ENCODE results near the gene RILPL2. TPM values are rescaled to one million over a fixed set of nuclear protein-coding genes. Genes with fewer than 3 reads are reported as not detected.
A peak's percentile ranks its signal among the peaks of the same experiment; 100 is the strongest.
"Not testable (repeated sequence)": the region's sequence is repeated elsewhere in the genome, so short reads cannot be mapped to it uniquely, and the experiment has no call there.

The RILPL2 gene
- total RNA-seq (10 to 100 TPM in 1 of 5 donors, 1 to 10 TPM in 4; 6.0 to 10.2 (median 7.1) TPM), total RNA-seq (19.4 to 139 (median 57.5) reads per million in 29 experiments)
- total RNA-seq (2013) = 8.7 TPM

DNA sequence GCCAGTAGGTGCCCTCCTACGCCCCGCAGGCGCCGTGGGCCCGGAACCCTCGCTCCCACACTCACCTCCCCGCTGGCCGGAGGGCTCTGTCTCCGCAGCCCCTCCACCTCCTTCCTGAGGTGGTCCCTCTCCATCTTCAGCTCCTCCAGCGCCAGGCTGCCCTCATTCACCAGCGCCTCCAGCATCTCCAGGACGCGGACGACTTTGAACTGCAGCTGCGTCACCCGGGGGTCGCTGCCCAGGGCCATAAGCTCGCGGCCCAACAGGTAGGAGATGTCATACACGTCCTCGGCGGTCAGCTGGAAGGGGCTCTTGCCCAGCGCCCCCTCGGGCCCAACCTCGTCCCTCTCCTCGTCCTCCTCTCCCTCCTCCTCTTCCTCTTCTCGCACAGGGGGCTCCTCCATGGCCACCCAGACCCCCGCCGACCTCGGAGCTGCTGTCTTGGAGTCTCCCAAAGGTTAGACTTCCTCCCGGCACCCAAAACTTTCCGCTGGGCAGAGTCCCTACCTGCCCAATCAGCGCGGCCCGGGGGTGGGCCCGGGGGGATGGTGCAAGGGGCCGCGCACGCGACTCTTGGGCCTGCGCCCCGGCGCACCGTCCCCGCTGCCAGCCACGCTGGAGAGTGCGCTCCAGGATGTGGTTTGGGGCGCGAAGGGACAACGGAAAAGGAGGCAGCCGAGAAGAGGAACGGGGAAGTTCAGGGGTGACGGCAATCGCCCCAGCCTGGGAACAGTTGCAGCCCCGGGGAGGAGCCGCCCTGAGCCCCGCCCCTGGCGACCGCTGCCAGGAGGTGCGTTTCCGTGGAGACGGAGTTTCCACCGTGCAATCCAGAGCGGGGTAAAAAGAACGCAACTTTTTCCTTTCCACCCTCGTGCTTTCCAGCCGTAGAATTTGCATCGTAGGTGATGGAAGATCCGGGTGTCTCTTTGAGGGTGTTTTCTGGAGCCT, at the start of gene RILPL2:
Gene RILPL2, minus strand, starts transcription at position 668 of the 948 bp plus-strand sequence. Its CDS starts 264 bp downstream, at position 404.
- Histone ChIP-seq H3K9me3 (no peaks in the 10 kb centered on the region), H3K4me1 (ENCODE audit: control insufficient read depth in 1 of 2, extremely low read depth in 1 of 2, insufficient read depth in 2 of 2, low read length in 2 of 2) (peaks cover 8 to 55% of the 10 kb centered on the region in 2 experiments), H3K4me3 (ENCODE audit: control insufficient read depth in 1 of 2, extremely low read depth in 1 of 2, low read length in 1 of 2) (peak within 1 kb of the TSS; percentile 77 to 81), H3K27me3 (replicated peaks in 1 of 2; ENCODE audit: control insufficient read depth in 2 of 2, extremely low read depth in 1 of 2, insufficient read depth in 2 of 2, low read length in 1 of 2) (no peaks in the 10 kb centered on the region), H3K36me3 (ENCODE audit: control insufficient read depth in 2 of 2, extremely low read depth in 1 of 2, insufficient read depth in 1 of 2, low read length in 1 of 2) (no peaks in the 10 kb centered on the region), H3K27ac (ENCODE audit: low read length) (peak within 1 kb of the TSS; percentile 89)
- peak within 1 kb of the TSS; percentile 93 to 94 for H3K27ac Mint-ChIP-seq
- POLR2A ChIA-PET = interaction anchor here in 1 of 2 donors (0.7 to 0.8 kb wide), 2 partner anchors 9 to 167 kb away, joined by 3 read pairs; no protein-coding TSS in a partner anchor
- H3K4me1 Mint-ChIP-seq = peaks cover 38 to 52% (median 51%) of the 10 kb centered on the region in 3 donors
- peak within 1 kb of the TSS; percentile 94 to 96 (median 95) for H3K4me3 Mint-ChIP-seq
- no peaks in the 10 kb centered on the region for H3K27me3 Mint-ChIP-seq
- H3K36me3 Mint-ChIP-seq = peaks cover 7% of the 10 kb centered on the region
- CTCF ChIA-PET = interaction anchor here in 1 of 2 donors (1.3 kb wide), 1 partner anchor 24 kb away, joined by 3 read pairs; no protein-coding TSS in a partner anchor
- H3K9me3 Mint-ChIP-seq = no peaks in the 10 kb centered on the region
- under 1% methylated on average over 63 of the region's 69 CpGs for WGBS (ENCODE audit: insufficient coverage)
- peak; percentile 72 to 94 (median 86) for DNase-seq
- ATAC-seq (replicated peaks in 1 of 4) = peak; percentile 90 to 95 (median 92)

DNA sequence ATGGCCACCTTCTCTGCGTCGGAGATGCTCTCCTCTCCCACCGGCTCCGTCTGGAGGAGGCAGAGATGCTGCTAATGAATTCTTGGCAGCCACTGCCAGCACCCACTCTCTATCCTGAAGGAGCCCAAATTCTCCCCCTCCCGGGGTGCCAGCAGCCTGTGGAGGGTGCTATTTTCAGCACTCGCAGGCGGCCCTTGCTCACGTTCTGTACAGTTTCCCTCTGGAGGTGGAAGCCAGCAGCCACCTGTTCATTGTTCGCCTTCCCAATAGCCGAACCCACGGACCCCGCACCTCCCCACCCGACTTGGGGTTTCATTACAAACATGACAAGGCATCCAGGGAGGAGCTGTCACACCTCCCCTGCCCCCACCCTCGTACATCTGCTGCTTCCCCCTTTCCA, 49.3 kb upstream of the RILPL2 start:
- Histone ChIP-seq H3K9me3 (no peaks in the 10 kb centered on the region), H3K27ac (ENCODE audit: low read length) (no peak overlapping the region), H3K27me3 (replicated peaks in 1 of 2; ENCODE audit: control insufficient read depth in 2 of 2, extremely low read depth in 1 of 2, insufficient read depth in 2 of 2, low read length in 1 of 2) (peaks cover 0 to 3% of the 10 kb centered on the region in 2 experiments), H3K4me3 (ENCODE audit: control insufficient read depth in 1 of 2, extremely low read depth in 1 of 2, low read length in 1 of 2) (no peak overlapping the region), H3K4me1 (ENCODE audit: control insufficient read depth in 1 of 2, extremely low read depth in 1 of 2, insufficient read depth in 2 of 2, low read length in 2 of 2) (peaks cover 7 to 17% of the 10 kb centered on the region in 2 experiments), H3K36me3 (ENCODE audit: control insufficient read depth in 2 of 2, extremely low read depth in 1 of 2, insufficient read depth in 1 of 2, low read length in 1 of 2) (no peaks in the 10 kb centered on the region)
- Mint-ChIP-seq H3K36me3 (no peaks in the 10 kb centered on the region), H3K4me1 (peaks cover 20 to 28% (median 27%) of the 10 kb centered on the region in 3 donors), H3K27me3 (no peaks in the 10 kb centered on the region), H3K4me3 (no peak overlapping the region), H3K9me3 (no peaks in the 10 kb centered on the region), H3K27ac (no peak overlapping the region)
- CTCF ChIA-PET = no interaction called here
- POLR2A ChIA-PET = no interaction called here
- 87% methylated on average over 12 of the region's 14 CpGs for WGBS (ENCODE audit: insufficient coverage)
- no peak for ATAC-seq (replicated peaks in 1 of 4)
- DNase-seq = no peak

GRCh38 chr12:123483602-123484248, 47.2 kb upstream of the RILPL2 start:
- ATAC-seq (replicated peaks in 1 of 4) (peak in 3 of 4 experiments; percentile 32 to 70 (median 63)), DNase-seq (peak in 7 of 35 experiments; percentile 2 to 22 (median 7))
- CTCF ChIA-PET = interaction anchor here in 1 of 2 donors (0.5 kb wide), 1 partner anchor 121 kb away, joined by 3 read pairs; no protein-coding TSS in a partner anchor
- WGBS (ENCODE audit: insufficient coverage) = 32% methylated on average over 18 of the region's 18 CpGs
- Histone ChIP-seq H3K27ac (ENCODE audit: low read length) (no peak overlapping the region), H3K4me1 (ENCODE audit: control insufficient read depth in 1 of 2, extremely low read depth in 1 of 2, insufficient read depth in 2 of 2, low read length in 2 of 2) (peaks cover 7 to 19% of the 10 kb centered on the region in 2 experiments), H3K36me3 (ENCODE audit: control insufficient read depth in 2 of 2, extremely low read depth in 1 of 2, insufficient read depth in 1 of 2, low read length in 1 of 2) (no peaks in the 10 kb centered on the region), H3K27me3 (replicated peaks in 1 of 2; ENCODE audit: control insufficient read depth in 2 of 2, extremely low read depth in 1 of 2, insufficient read depth in 2 of 2, low read length in 1 of 2) (peaks cover 0 to 3% of the 10 kb centered on the region in 2 experiments), H3K4me3 (ENCODE audit: control insufficient read depth in 1 of 2, extremely low read depth in 1 of 2, low read length in 1 of 2) (no peak overlapping the region), H3K9me3 (no peaks in the 10 kb centered on the region)
- Mint-ChIP-seq H3K4me1 (peaks cover 27 to 38% (median 35%) of the 10 kb centered on the region in 3 donors), H3K27me3 (no peaks in the 10 kb centered on the region), H3K9me3 (no peaks in the 10 kb centered on the region), H3K4me3 (peak overlapping the region in 2 of 3 donors; percentile 17 to 60), H3K36me3 (no peaks in the 10 kb centered on the region), H3K27ac (peak overlapping the region; percentile 57 to 86)
- POLR2A ChIA-PET = no interaction called here

DNA sequence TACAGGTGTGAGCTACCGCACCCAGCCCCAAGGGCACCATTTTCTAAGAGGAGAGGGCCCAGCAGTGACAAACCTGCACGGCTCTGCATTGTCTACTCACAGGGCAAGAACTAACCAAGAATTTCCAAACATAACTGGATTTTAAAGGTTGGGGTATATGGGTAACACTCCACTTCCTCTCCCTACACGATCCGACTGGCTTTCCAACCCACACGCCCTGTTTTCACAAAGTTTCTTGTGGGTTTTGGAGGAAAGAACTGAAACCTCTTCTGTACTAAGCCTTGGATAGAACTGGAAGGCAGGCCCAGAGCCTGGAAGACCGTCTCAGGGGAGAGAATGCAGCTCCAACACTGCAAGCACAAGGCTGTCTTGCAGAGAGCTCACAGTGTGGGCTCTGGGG, 46.4 kb upstream of the RILPL2 start:
- no peaks in the 10 kb centered on the region for H3K9me3 Mint-ChIP-seq
- H3K36me3 Mint-ChIP-seq = no peaks in the 10 kb centered on the region
- Histone ChIP-seq H3K4me1 (ENCODE audit: control insufficient read depth in 1 of 2, extremely low read depth in 1 of 2, insufficient read depth in 2 of 2, low read length in 2 of 2) (peaks cover 7 to 22% of the 10 kb centered on the region in 2 experiments), H3K36me3 (ENCODE audit: control insufficient read depth in 2 of 2, extremely low read depth in 1 of 2, insufficient read depth in 1 of 2, low read length in 1 of 2) (no peaks in the 10 kb centered on the region), H3K27ac (ENCODE audit: low read length) (no peak overlapping the region), H3K4me3 (ENCODE audit: control insufficient read depth in 1 of 2, extremely low read depth in 1 of 2, low read length in 1 of 2) (no peak overlapping the region), H3K9me3 (no peaks in the 10 kb centered on the region), H3K27me3 (replicated peaks in 1 of 2; ENCODE audit: control insufficient read depth in 2 of 2, extremely low read depth in 1 of 2, insufficient read depth in 2 of 2, low read length in 1 of 2) (no peaks in the 10 kb centered on the region)
- H3K4me3 Mint-ChIP-seq = no peak overlapping the region
- 86% methylated on average over 1 of the region's 6 CpGs for WGBS (ENCODE audit: insufficient coverage)
- H3K27ac Mint-ChIP-seq = peak overlapping the region; percentile 57 to 86
- POLR2A ChIA-PET = interaction anchor here in 1 of 2 donors (0.7 kb wide), 1 partner anchor 15 kb away, joined by 3 read pairs; no protein-coding TSS in a partner anchor
- CTCF ChIA-PET = interaction anchor here in 1 of 2 donors (0.5 kb wide), 1 partner anchor 120 kb away, joined by 3 read pairs; no protein-coding TSS in a partner anchor
- peaks cover 27 to 40% (median 35%) of the 10 kb centered on the region in 3 donors for H3K4me1 Mint-ChIP-seq
- no peak for ATAC-seq (replicated peaks in 1 of 4)
- no peaks in the 10 kb centered on the region for H3K27me3 Mint-ChIP-seq
- DNase-seq = no peak

DNA sequence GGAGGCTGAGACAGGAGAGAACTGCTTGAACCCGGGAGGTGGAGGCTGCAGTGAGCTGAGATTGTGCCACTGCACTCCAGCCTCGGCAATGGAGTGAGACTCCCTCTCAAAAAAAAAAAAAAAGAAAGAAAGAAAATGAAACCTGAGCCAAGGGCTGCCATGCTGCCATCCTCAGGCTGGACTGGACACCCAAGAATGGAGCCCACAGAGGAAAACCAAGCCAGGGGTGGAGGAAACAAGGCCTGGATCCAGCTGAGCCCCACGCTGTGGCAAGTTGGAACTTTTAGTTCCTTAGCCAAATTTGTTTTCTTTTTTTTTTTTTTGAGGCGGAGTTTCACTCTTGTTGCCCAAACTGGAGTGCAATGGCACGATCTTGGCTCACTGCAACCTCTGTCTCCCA, 44.8 kb upstream of the RILPL2 start:
- H3K27me3 Mint-ChIP-seq; POLR2A ChIA-PET; H3K27ac ChIP-seq (ENCODE audit: low read length); H3K4me3 ChIP-seq (ENCODE audit: control insufficient read depth in 1 of 2, extremely low read depth in 1 of 2, low read length in 1 of 2); ATAC-seq (replicated peaks in 1 of 4); H3K9me3 Mint-ChIP-seq; H3K9me3 ChIP-seq; H3K27ac Mint-ChIP-seq; H3K36me3 ChIP-seq (ENCODE audit: control insufficient read depth in 2 of 2, extremely low read depth in 1 of 2, insufficient read depth in 1 of 2, low read length in 1 of 2); H3K4me3 Mint-ChIP-seq; CTCF ChIA-PET; DNase-seq; H3K36me3 Mint-ChIP-seq; H3K27me3 ChIP-seq (replicated peaks in 1 of 2; ENCODE audit: control insufficient read depth in 2 of 2, extremely low read depth in 1 of 2, insufficient read depth in 2 of 2, low read length in 1 of 2): not testable (repeated sequence)
- H3K4me1 Mint-ChIP-seq = peaks cover 38 to 52% (median 43%) of the 10 kb centered on the region in 3 donors
- 89% methylated on average over 3 of the region's 5 CpGs for WGBS (ENCODE audit: insufficient coverage)
- H3K4me1 ChIP-seq (ENCODE audit: control insufficient read depth in 1 of 2, extremely low read depth in 1 of 2, insufficient read depth in 2 of 2, low read length in 2 of 2) = peaks cover 7 to 22% of the 10 kb centered on the region in 2 experiments
